Sciatic nerve (tissue), 2 donors: ENCODE results near the gene FKBP9. TPM values are rescaled to one million over a fixed set of nuclear protein-coding genes. Genes with fewer than 3 reads are reported as not detected.
"Not testable (repeated sequence)": the region's sequence is repeated elsewhere in the genome, so short reads cannot be mapped to it uniquely, and the experiment has no call there.

Source experiments
- ATAC-seq: fragments of 200-7000 bp; cut with Tn5 transposase; one replicate; pipeline ENCODE4 v1.9.1; 2020; ENCODE audit warnings: mild to moderate bottlenecking, moderate library complexity
- DNase-seq: peaks from one replicate; pipeline ENCODE4 v3.0.0-alpha.2; 2020; ENCODE audit warnings: low spot score
- intact Hi-C: fragments of 100-400 bp; cut with DNase I; formaldehyde crosslinking; loops from one replicate; pipeline ENCODE4 v1.14.2; 2022
- total RNA-seq: library from RNA; stranded (reverse); fragmentation: NEBNext Ultra II Directional; extraction: Animal tissue kit (Norgen Biotek cat#: 25700); gene quantifications from one replicate; pipeline ENCODE4 v1.2.1, GENCODE V29; 2021
- donor health status: DM: no; HTN: no; CAD: no.
- donor health status: DM: no; HTN: no; CAD: no.

The FKBP9 gene
- total RNA-seq, 1 donor from 2014 or later, result 150 TPM

GRCh38 chr7:32943252-32944030 lies 13.8 kb upstream of the FKBP9 start:
- intact Hi-C loops, result no loop called here
- ATAC-seq, result no peak
- no peak for DNase-seq

- DNase-seq, result no peak
- intact Hi-C loops, result no loop called here
- ATAC-seq, result no peak
Measured at GRCh38 chr7:32947420-32947983, 9.7 kb upstream of the FKBP9 start.

GRCh38 chr7:32948202-32948601 lies 9.0 kb upstream of the FKBP9 start:
- intact Hi-C loops, result no loop called here
- DNase-seq, result no peak
- ATAC-seq, result no peak

- ATAC-seq (no peak), DNase-seq (no peak)
- intact Hi-C loops, result no loop called here
Measured at GRCh38 chr7:32952876-32953275, 4.4 kb upstream of the FKBP9 start.

- ATAC-seq (peak; percentile 63), DNase-seq (peak; percentile 65)
Measured at GRCh38 chr7:32958046-32959025, 1.1 kb downstream of the FKBP9 start.

GRCh38 chr7:32963880-32964301 lies 6.7 kb downstream of the FKBP9 start:
- peak; percentile 65 for ATAC-seq
- intact Hi-C loops, DNase-seq: not testable (repeated sequence)

More at GRCh38 chr7:32958046-32959025, 1.1 kb downstream of the FKBP9 start:
- intact Hi-C loops, result no loop called here

GRCh38 chr7:32964461-32965159 lies 7.4 kb downstream of the FKBP9 start:
- intact Hi-C loops, DNase-seq: not testable (repeated sequence)
- ATAC-seq, result peak; percentile 84

- ATAC-seq, intact Hi-C loops, DNase-seq: not testable (repeated sequence)
Measured at GRCh38 chr7:32966489-32967267, 9.4 kb downstream of the FKBP9 start.

- DNase-seq, intact Hi-C loops, ATAC-seq: not testable (repeated sequence)
Measured at GRCh38 chr7:32967268-32967582, 10.0 kb downstream of the FKBP9 start.

- DNase-seq, intact Hi-C loops, ATAC-seq: not testable (repeated sequence)
Measured at GRCh38 chr7:32971967-32972366, 14.7 kb downstream of the FKBP9 start.

- DNase-seq, intact Hi-C loops, ATAC-seq: not testable (repeated sequence)
Measured at GRCh38 chr7:32977159-32977558, 19.9 kb downstream of the FKBP9 start.

- peak; percentile 90 for ATAC-seq
- DNase-seq, intact Hi-C loops: not testable (repeated sequence)
Measured at GRCh38 chr7:32979246-32979645, 22.0 kb downstream of the FKBP9 start.

GRCh38 chr7:32979902-32980301 lies 22.7 kb downstream of the FKBP9 start:
- ATAC-seq, intact Hi-C loops, DNase-seq: not testable (repeated sequence)

GRCh38 chr7:32988148-32988547 lies 30.9 kb downstream of the FKBP9 start:
- intact Hi-C loops, result not testable (repeated sequence)

GRCh38 chr7:32991068-32991585 lies 33.9 kb downstream of the FKBP9 start:
- intact Hi-C loops, DNase-seq: not testable (repeated sequence)
- peak; percentile 69 for ATAC-seq

More at GRCh38 chr7:32988148-32988547, 30.9 kb downstream of the FKBP9 start:
- DNase-seq, result not testable (repeated sequence)
- ATAC-seq, result peak; percentile 67

GRCh38 chr7:32991975-32992700 lies 34.9 kb downstream of the FKBP9 start:
- intact Hi-C loops, DNase-seq: not testable (repeated sequence)
- peak; percentile 10 for ATAC-seq

- ATAC-seq, DNase-seq, intact Hi-C loops: not testable (repeated sequence)
Measured at GRCh38 chr7:32992750-32993149, 35.5 kb downstream of the FKBP9 start.
